ENCODE measurements around the gene TTC13.

The TTC13 gene

GRCh38 chr1:230864441-230864840 lies 114.2 kb downstream of the TTC13 start:
- peak; percentile 49 for DNase-seq (ENCODE audit: low read depth)
- no peak for TF ChIP-seq CTCF (conservative IDR thresholded peaks at IDR 0.05; ENCODE audit: low read length)
- peak overlapping the region; percentile 90 for H3K4me3 ChIP-seq (ENCODE audit: low read length)

DNA sequence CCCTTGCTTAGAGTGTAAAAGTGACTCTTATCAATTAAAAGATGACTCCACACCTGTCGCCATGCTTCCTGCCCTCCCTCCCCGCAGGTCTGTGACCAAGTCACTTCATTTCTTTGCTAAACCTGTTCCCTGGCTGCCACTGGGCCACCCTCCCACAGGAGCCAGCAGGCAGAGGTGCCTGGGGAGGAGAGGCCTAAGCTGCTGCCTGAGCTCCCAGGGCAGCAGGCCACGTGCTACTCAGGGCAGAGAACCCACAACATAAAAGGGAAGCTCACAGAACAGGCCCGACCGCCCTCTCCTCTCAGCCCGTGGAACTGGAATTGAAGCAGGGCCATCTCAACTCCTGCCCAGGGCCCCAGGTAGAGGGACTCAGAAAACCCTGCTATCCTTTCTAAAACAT lies 115.2 kb downstream of the TTC13 start:
- no peak overlapping the region; the same call in 1 of the 2 replicates for H3K4me3 ChIP-seq (ENCODE audit: low read length)
- no peak for DNase-seq (ENCODE audit: low read depth)
- no peak for TF ChIP-seq CTCF (conservative IDR thresholded peaks at IDR 0.05; ENCODE audit: low read length)

DNA sequence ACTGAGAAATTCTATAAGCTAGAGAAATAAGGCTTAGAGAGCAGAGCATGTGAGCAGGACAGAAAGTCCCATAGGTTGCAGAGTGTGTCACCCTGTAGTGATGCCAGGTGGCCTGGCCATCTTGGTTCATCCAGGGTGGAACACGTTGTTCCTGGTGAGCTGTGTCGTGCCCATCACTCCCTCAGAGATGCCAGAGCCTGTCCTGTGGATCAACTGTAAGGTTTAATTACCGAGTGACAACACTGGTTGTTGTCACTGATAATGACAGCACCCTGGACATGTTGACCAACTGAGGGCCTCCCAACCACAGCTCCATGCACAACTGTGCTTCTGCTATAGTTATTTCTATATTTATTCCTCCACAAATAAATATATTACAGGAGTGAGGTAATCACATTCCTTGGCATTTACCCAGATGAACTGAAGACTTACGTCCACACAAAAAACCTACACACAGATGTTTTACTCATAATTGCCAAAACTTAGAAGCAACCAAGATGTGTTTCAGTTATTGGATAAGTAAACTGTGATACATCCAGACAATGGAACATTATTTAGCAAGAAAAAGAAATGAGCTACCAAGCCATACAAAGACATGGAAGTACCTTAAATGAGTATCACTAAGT lies 116.6 kb downstream of the TTC13 start:
- TF ChIP-seq CTCF (conservative IDR thresholded peaks at IDR 0.05; ENCODE audit: low read length), result no peak
- peak; percentile 84 for DNase-seq (ENCODE audit: low read depth)
- H3K4me3 ChIP-seq (ENCODE audit: low read length), result no peak overlapping the region

GRCh38 chr1:230861489-230861888 lies 117.2 kb downstream of the TTC13 start:
- 0 out of 2 replicates have a peak, but pooled peaks have one; percentile 9 for TF ChIP-seq CTCF (conservative IDR thresholded peaks at IDR 0.05; ENCODE audit: low read length)
- no peak overlapping the region for H3K4me3 ChIP-seq (ENCODE audit: low read length)
- DNase-seq (ENCODE audit: low read depth), result no peak

DNA sequence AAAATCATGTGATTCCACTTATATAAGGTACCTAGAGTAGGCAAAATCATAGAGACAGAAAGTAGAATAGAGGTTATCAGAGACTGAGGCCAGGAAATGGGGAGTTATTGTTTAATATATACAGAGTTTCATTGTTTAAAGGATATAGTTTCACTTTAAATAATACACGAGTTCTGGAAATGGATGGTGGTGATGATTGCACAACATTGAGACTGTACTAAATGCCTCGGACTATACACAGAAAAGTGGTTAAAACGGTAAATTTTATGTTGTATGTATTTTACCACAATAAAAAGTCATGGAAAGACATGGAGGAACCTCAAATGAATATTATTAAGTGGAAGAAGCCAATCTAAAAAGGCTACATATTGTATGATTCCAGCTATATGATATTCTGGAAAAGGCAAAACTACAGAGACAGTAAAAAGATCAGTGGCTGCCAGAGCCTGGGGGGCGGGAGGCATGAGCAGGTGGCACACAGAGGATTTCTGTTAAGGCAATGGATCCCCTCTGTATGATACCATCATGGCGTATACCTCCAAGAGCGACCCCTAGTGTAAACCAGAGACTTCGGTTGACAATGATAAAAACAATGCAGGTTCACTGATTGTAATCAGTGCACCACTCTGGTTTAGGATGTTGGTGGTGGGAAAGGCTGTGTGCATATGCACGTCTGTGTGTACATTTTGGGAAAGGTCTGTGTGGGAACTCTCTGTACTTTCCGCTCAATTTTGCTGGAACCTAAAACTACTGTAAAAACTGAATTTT lies 117.9 kb downstream of the TTC13 start:
- H3K4me3 ChIP-seq (ENCODE audit: low read length), result no peak overlapping the region
- TF ChIP-seq CTCF (conservative IDR thresholded peaks at IDR 0.05; ENCODE audit: low read length), result no peak
- DNase-seq (ENCODE audit: low read depth), result no peak

DNA sequence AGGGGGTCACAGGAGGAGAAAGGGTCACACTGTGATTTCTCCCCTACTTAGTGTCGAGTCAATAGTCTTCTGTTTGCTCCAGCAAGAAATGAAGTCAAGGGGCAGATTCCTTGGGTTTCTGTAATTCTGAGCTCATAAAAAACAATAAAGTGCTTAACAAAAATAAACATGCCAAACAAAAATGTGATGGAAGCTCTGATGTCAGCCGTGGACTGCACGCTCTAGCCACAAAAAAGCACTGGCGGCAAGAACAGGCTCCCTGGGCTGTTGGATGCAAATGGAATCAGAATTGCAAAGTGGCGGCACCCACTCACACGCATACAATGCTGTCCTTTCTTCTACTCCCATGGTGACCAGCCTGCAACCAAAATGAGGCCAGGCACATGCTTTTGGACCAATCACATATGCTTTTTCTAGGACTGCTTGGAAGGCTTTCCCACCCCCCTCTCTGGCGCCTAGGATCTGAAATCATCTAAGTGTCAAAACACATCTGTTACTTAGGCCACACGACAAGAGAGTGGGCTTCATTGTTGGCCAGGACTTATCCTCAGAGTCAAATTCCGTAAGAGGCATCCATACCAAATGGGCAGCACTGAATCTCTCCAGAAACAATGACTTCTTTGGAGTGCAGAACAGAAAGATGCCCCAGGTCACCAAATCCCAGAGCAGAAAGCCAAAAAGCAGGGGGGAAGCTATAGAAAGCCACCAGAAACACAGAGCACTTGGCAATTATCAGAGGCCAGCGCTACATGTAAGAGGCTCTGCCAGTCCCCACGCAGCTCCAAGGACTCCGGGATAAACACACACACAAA lies 119.5 kb downstream of the TTC13 start:
- no peak for TF ChIP-seq CTCF (conservative IDR thresholded peaks at IDR 0.05; ENCODE audit: low read length)
- H3K4me3 ChIP-seq (ENCODE audit: low read length), result no peak overlapping the region
- DNase-seq (ENCODE audit: low read depth), result peak; percentile 73
